ENCODE data around the gene CC2D1B. TPM values are rescaled to one million over a fixed set of nuclear protein-coding genes. Genes with fewer than 3 reads are reported as not detected.

The CC2D1B gene
- total and polyA plus RNA-seq, 9 of the 15 experiments (the other 6 are each of a cell fraction or from before 2014, with no cell fraction given) = 1.2 to 33.6 (median 25.5) TPM

DNA sequence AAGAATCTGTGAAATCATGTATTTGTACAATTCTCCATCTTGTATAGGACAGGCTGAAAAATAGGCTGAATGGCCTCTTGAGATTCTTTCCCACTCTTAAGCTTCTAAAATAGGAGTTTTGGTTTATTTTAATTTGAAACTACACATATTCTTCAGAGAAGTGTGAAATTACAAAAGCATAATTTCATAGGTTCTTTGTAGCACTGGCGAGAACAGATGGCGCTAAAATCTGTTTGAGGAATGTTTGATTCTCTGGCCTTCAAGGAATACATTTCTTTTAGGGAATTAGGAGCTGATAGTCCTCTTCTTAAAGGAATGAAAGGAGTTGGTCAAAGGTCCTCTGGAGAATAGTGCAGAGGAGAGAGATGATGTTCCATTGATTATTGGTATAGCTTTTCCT is 44.9 kb downstream of the CC2D1B start (continued):
- TF ChIP-seq CREB3 (tag; conservative IDR thresholded peaks at IDR 0.05; ENCODE audit: low read depth) (no peak), GTF2A2 (tag; IDR thresholded peaks at IDR 0.05) (no peak)

- FAIRE-seq = no peak
- H3K9me3 ChIP-seq (replicated peaks; ENCODE audit: control insufficient read depth, insufficient read depth, low read depth, low read length) = no peaks in the 10 kb centered on the region
- no TSS peak for BruUV-seq (replicated peaks)
- no peaks in the 10 kb centered on the region for H3K79me2 ChIP-seq (ENCODE audit: control insufficient read depth, insufficient read depth, low read length)
- TF ChIP-seq ARHGAP35 (IDR thresholded peaks at IDR 0.05; ENCODE audit: partially characterized antibody) (no peak), GTF2A2 (tag; IDR thresholded peaks at IDR 0.05) (no peak), RBM22 (IDR thresholded peaks at IDR 0.05; ENCODE audit: low read depth, low read length, poor library complexity, severe bottlenecking) (peak; percentile 37), SP1 (CRISPR knock-in tag; IDR thresholded peaks at IDR 0.05) (no peak), NFIC (IDR thresholded peaks at IDR 0.05) (peak; percentile 58), MYC (IDR thresholded peaks at IDR 0.05; ENCODE audit: low read depth, low read length) (no peak), MYC (CRISPR knock-in tag; IDR thresholded peaks at IDR 0.05; ENCODE audit: borderline replicate concordance, low read depth) (no peak)
- H3K27me3 ChIP-seq (ENCODE audit: control insufficient read depth in 2 of 2, insufficient read depth in 2 of 2, low read length in 2 of 2) = no peaks in the 10 kb centered on the region
- H3K9me1 ChIP-seq (ENCODE audit: control insufficient read depth, insufficient read depth, low read length) = no peaks in the 10 kb centered on the region
- DNase-seq (ENCODE audit: extremely low read depth in 1 of 4, low spot score in 3 of 4) = no peak
- H3K4me3 ChIP-seq = no peak overlapping the region
- peaks cover 0 to 6% of the 10 kb centered on the region in 2 experiments; a peak in 1 of 5 replicates for H3K4me1 ChIP-seq (replicated peaks in 1 of 2; ENCODE audit: control insufficient read depth in 2 of 2, insufficient read depth in 2 of 2, low read length in 2 of 2)
- no peak overlapping the region for H2AFZ ChIP-seq (ENCODE audit: low read depth, low read length)
- no peak overlapping the region for H3K27ac ChIP-seq (ENCODE audit: extremely low read depth, low read depth, low read length)
- ChIA-PET CTCF (ENCODE audit: low intra/inter-chr PET ratio) (no interaction called here), POLR2A (interaction anchor here (0.5 to 0.7 kb wide), 4 partner anchors 18 to 227 kb away, joined by 3 to 4 read pairs (median 3); no protein-coding TSS in a partner anchor)
- 0 out of 4 replicates have a peak overlapping the region, but pooled peaks of 1 of the 2 experiments have one; percentile 47 for H3K9ac ChIP-seq (ENCODE audit: insufficient read depth in 1 of 2, low read depth in 2 of 2, low read length in 2 of 2)
- ATAC-seq = peak; percentile 56
- H3K36me3 ChIP-seq (ENCODE audit: control insufficient read depth, insufficient read depth, low read length) = no peaks in the 10 kb centered on the region
- H4K20me1 ChIP-seq (replicated peaks; ENCODE audit: control insufficient read depth, insufficient read depth, low read length) = no peaks in the 10 kb centered on the region
- WGBS (ENCODE audit: insufficient coverage, low coverage, missing lambda C conversion rate) = 76% methylated on average over 11 of the region's 11 CpGs
- in situ Hi-C loops (cut with MboI) (no loop called here), intact Hi-C loops (cut with micrococcal nuclease) (no loop called here)
- H3K4me2 ChIP-seq (ENCODE audit: insufficient read depth, low read length) = no peak overlapping the region
Measured at GRCh38 chr1:52306227-52307006, 59.6 kb downstream of the CC2D1B start.
